Fibroblast of mammary gland (primary cell): ENCODE measurements around the gene HOPX.

Experiments
- DNase-seq: peaks from one replicate; pipeline ENCODE4 v3.0.0-alpha.2; 2010; ENCODE audit warnings: low read depth
- H3K4me3 ChIP-seq: 2 replicates; pipeline ENCODE4 v1.5.1; 2011; ENCODE audit warnings: low read depth, mild to moderate bottlenecking, low read length, moderate library complexity; ENCODE audit not compliant: control insufficient read depth
- CTCF ChIP-seq: conservative IDR thresholded peaks from 2 replicates; pipeline ENCODE4 v1.5.1; 2011; ENCODE audit warnings: low read depth, low read length, inconsistent platforms; ENCODE audit not compliant: control insufficient read depth, insufficient read depth

Gene HOPX

DNA sequence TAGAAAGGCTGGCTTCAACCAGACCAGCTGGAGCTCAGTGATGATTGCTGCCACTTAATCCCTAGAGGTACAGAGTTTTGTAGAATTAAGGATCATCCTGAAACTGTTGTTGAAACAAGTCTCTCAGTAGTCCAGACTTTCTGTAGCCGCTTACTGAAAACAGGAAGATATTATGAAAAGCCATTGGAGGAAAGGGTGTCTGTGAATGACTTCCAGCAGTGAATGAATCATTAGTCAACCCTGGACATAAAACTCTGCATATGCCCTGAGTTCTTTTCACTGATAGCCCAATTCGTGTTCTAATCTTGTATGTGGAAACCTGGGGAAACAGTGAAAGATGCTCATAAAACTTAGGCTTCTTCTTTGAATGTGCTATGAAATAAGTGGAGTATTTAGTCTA is 14.8 kb downstream of the HOPX start:
- TF ChIP-seq CTCF = no peak
- H3K4me3 ChIP-seq = no peak overlapping the region
- peak; percentile 42 for DNase-seq

DNA sequence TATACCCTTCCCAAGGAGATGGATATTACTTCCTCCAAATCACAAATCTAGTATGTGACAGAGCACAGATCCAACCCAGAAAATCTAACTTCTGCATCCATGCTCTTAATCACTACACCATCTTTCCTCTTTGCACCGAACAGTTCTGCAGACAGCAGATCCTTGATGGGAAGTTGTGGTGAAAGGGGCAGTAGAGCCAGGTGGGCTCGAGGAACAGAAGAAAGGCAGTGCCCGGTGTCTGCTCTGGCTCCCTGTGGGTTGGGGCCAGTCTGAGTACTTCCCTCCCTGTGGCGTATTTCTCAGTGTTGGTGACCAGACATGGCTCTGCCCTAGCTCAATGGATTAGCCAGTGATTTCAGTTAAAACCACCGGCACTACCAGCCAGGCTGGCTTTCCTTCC is 15.3 kb downstream of the HOPX start:
- no peak overlapping the region for H3K4me3 ChIP-seq
- DNase-seq = no peak
- no peak for TF ChIP-seq CTCF

DNA sequence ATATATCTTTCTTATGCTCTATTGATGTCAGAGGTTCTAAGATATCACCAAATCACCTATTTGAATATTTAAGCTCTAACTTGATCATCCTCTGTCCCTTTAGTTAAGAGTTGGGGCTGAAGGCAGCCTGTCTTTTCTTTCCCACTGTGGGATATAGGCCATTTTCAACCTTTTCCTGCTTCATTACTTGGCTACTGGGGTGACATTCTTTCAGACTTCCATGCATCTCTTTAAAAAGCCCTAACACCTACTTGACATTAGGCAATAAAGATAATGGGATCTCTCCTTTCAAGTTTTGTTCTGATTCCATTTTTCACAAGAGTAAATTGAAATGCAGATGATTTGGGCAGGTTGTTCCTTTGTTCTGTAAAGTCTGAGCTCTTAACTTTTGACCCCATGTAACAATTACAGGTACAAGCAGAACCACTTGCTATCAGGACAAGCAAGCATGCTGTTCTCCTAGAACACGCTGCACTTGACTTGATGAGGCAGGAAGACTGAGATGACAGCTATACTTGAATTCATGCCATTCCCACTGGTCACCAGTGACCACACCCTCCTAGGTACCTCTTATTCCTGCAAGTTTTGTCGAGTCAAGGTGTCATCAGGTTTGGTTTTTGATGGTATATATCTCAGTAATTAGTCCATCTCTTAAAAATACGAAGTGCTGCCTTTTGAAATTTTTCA is 18.2 kb downstream of the HOPX start:
- H3K4me3 ChIP-seq = no peak overlapping the region
- no peak for DNase-seq
- no peak for TF ChIP-seq CTCF

DNA sequence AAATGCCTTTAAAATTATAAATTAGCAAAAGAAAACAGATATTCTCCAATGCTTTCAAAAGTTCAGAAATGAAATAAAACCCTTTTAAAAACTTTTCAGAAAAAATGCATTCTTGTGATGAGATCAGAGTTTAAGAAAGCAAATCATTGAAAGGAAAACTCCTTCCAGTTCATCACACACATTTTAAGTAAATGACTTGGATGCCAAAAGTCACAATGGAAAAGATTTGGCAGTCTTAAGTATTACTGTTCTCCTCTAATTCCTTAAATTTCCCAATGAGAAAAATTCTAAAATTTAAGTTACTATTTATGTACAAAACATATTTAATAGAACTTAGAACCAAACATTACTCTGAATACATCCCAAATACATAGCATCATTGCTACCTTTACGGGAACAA is 21.1 kb downstream of the HOPX start:
- TF ChIP-seq CTCF = no peak
- no peak for DNase-seq

GRCh38 chr4:56658528-56658927 is 22.6 kb downstream of the HOPX start:
- DNase-seq = peak; percentile 66
- no peak overlapping the region for H3K4me3 ChIP-seq
- no peak for TF ChIP-seq CTCF

More for the DNA sequence above, 21.1 kb downstream of the HOPX start:
- no peak overlapping the region for H3K4me3 ChIP-seq

DNA sequence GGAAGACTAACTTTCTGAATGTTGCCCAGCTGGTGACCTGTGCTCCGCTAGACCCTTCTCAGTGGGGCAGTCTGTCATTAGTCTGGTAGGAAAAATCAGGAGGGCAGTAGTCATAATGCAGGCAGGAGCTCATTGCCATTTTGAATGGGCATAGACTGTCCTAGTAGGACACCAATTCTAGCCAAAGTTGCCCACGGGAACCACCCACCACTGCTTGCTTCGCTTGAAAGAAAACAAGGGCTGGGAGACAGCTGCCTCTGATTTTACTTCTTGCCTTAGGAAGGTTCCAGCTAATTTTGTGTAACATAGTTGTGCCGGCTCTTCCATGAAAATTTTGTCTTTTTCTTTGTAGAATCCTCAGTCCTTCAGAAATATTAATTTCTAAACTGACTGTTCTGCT is 23.3 kb downstream of the HOPX start:
- no peak overlapping the region for H3K4me3 ChIP-seq
- no peak for TF ChIP-seq CTCF
- no peak for DNase-seq

DNA sequence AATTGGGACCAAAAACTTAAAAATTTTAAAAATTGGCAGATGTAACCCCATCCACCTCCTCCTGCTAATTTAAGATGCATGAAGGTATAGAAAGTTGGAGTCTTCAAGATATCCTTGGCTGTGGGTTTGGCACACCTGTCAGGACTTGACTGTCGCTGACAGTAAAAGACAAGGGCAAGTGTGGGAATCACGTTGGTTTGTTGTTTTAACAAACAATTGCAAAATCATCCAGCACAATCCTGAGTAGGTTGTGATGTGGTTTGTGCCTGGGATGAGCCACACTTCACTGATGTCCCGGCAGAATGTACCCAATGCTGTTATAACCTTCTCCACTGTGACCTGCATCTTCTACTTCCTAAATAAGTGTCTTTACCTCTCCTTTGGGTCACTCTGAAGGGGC is 24.0 kb downstream of the HOPX start:
- TF ChIP-seq CTCF = no peak
- no peak for DNase-seq
- no peak overlapping the region for H3K4me3 ChIP-seq
